Endothelial cell of umbilical vein (primary cell): ENCODE data around the gene FBL. TPM values are rescaled to one million over a fixed set of nuclear protein-coding genes. Genes with fewer than 3 reads are reported as not detected.

Experiments used
- BruUV-seq: library from RNA; stranded (reverse); fragments of 400-500 nt; replicated peaks from 2 replicates; lab custom pipeline; 2021; lab: Mats Ljungman, UMichigan
- CTCF ChIA-PET: fragments of 300-600, 350-600 bp; sonication (Branson Sonifier 250); formaldehyde crosslinking; loops from one replicate; lab custom pipeline; 2021; ENCODE audit warnings: antibody characterized with exemption, inconsistent platforms; lab: Charles Lee
- POLR2A ChIA-PET: fragments of 300-600, 350-600 bp; sonication (Branson Sonifier 250); formaldehyde crosslinking; loops from one replicate; lab custom pipeline; 2021; ENCODE audit warnings: antibody characterized with exemption, inconsistent platforms; lab: Charles Lee
- DNase-seq: peaks from one replicate; pipeline ENCODE4 v3.0.0-alpha.2; 2011; ENCODE audit warnings: low read depth, low spot score
- FAIRE-seq: peaks from 2 replicates; lab custom pipeline; 2011; peaks lifted over from hg19 to GRCh38; lab: Jason Lieb, UNC
- H2AFZ ChIP-seq: 2 replicates; pipeline ENCODE4 v1.6.0; 2012; ENCODE audit warnings: low read depth, low read length, control low read depth, inconsistent platforms
- H3K27ac ChIP-seq: 2 replicates; pipeline ENCODE4 v1.5.1; 2011; ENCODE audit warnings: low read depth, mild to moderate bottlenecking, control low read depth, low read length, moderate library complexity; ENCODE audit not compliant: insufficient read depth
- H3K27me3 ChIP-seq, 2 experiments: 2 replicates each; pipeline versions ENCODE4 v1.6.0 to v1.6.1; 2011; ENCODE audit warnings: low read length in 2 of 2, mixed read lengths in 1 of 2; ENCODE audit not compliant: control insufficient read depth in 2 of 2, insufficient read depth in 2 of 2
- H3K36me3 ChIP-seq, 2 experiments: 2 replicates in 1 of 2; 3 replicates in 1 of 2; pipeline ENCODE4 v1.5.1; 2011; ENCODE audit warnings: low read length in 2 of 2, mild to moderate bottlenecking in 1 of 2, moderate library complexity in 1 of 2; ENCODE audit not compliant: control insufficient read depth in 2 of 2, insufficient read depth in 2 of 2; ENCODE audit errors: extremely low read depth in 1 of 2
- H3K4me1 ChIP-seq: 3 replicates; pipeline ENCODE4 v1.5.1; 2011; ENCODE audit warnings: mild to moderate bottlenecking, low read length; ENCODE audit not compliant: control insufficient read depth, insufficient read depth; ENCODE audit errors: extremely low read depth
- H3K4me2 ChIP-seq: 2 replicates; pipeline ENCODE4 v1.6.1; 2011; ENCODE audit warnings: low read length, control low read depth, mixed read lengths; ENCODE audit not compliant: insufficient read depth
- H3K4me3 ChIP-seq, 3 experiments: fragments of 200-600 bp in 1 of 3; sonication (generic), shearing (Covaris generic) in 1 of 3; replicated peaks in 1 of 3; 2 replicates each; pipeline ENCODE4 v1.5.1; 2011 to 2016; ENCODE audit warnings: control low read depth in 3 of 3, low read length in 3 of 3, mild to moderate bottlenecking in 2 of 3, inconsistent platforms in 1 of 3, low read depth in 1 of 3, moderate library complexity in 1 of 3; ENCODE audit not compliant: insufficient read depth in 1 of 3
- H3K79me2 ChIP-seq: 2 replicates; pipeline ENCODE4 v1.6.0; 2012; ENCODE audit warnings: low read length, inconsistent platforms; ENCODE audit not compliant: control insufficient read depth, insufficient read depth
- H3K9ac ChIP-seq: replicated peaks from 2 replicates; pipeline ENCODE3; 2011; ENCODE audit warnings: low read length, control low read depth; ENCODE audit not compliant: insufficient read depth; ENCODE audit errors: extremely low read depth
- H3K9me1 ChIP-seq: replicated peaks from 3 replicates; pipeline ENCODE4 v1.6.0; 2011; ENCODE audit warnings: mild to moderate bottlenecking, low read length; ENCODE audit not compliant: control insufficient read depth, insufficient read depth; ENCODE audit errors: extremely low read depth
- H3K9me3 ChIP-seq: replicated peaks from 2 replicates; pipeline ENCODE4 v1.5.1; 2012; ENCODE audit warnings: low read length, inconsistent platforms; ENCODE audit not compliant: control insufficient read depth, insufficient read depth
- H4K20me1 ChIP-seq: replicated peaks from 2 replicates; pipeline ENCODE3; 2011; ENCODE audit warnings: mild to moderate bottlenecking, low read length; ENCODE audit not compliant: control insufficient read depth, insufficient read depth; ENCODE audit errors: extremely low read depth
- GATA2 ChIP-seq: IDR thresholded peaks from 2 replicates; pipeline ENCODE4 v1.7.0; 2011; ENCODE audit warnings: low read depth, mild to moderate bottlenecking, moderate library complexity, mixed read lengths, low read length; ENCODE audit not compliant: insufficient read length, insufficient read depth
- JUN ChIP-seq: IDR thresholded peaks from 2 replicates; pipeline ENCODE4 v1.6.1; 2011; ENCODE audit warnings: borderline replicate concordance, low read depth; ENCODE audit not compliant: insufficient read length, insufficient read depth
- POLR2A ChIP-seq: IDR thresholded peaks from 2 replicates; pipeline ENCODE4 v1.6.1; 2012; ENCODE audit warnings: low read depth, mild to moderate bottlenecking, control low read depth, low read length
- POLR2AphosphoS5 ChIP-seq: IDR thresholded peaks from 2 replicates; pipeline ENCODE4 v1.6.1; 2012; ENCODE audit warnings: low read depth, mild to moderate bottlenecking, control low read depth, low read length, moderate library complexity; ENCODE audit not compliant: insufficient read depth
- dilution Hi-C: fragments of 300-500 bp; cut with MboI; formaldehyde crosslinking; loops from one replicate; pipeline ENCODE4 v1.15.0; 2019; ENCODE audit warnings: low sequenced_read_pairs; ENCODE audit not compliant: extremely low pct_ligation_motif_present
- intact Hi-C: fragments of 100-400 bp; cut with micrococcal nuclease; formaldehyde crosslinking; loops from one replicate; pipeline ENCODE4 v1.10.0; 2022
- polyA plus RNA-seq, 4 experiments: library from polyadenylated mRNA; depleted of rRNA in 3 of 4; stranded (reverse) in 3 of 4; unstranded in 1 of 4; fragments of >200 nt; gene quantifications; 2 replicates each; pipeline versions ENCODE4 v1.2.1 to v1.2.3, GENCODE V29; 2011 to 2012; ENCODE audit warnings: missing spikeins in 1 of 4
- total RNA-seq: library from RNA; stranded (reverse); gene quantifications from 2 replicates; pipeline ENCODE4 v1.2.3, GENCODE V29; 2021
- TF ChIP-seq, protein P1 (sequence below), 2 donors: IDR thresholded peaks; 1 replicate in 1 of 2; 2 replicates in 1 of 2; pipeline ENCODE4 v1.5.1; 2011; ENCODE audit warnings: low read length in 2 of 2, mild to moderate bottlenecking in 2 of 2, moderate library complexity in 2 of 2, control low read depth in 1 of 2, inconsistent platforms in 1 of 2, low read depth in 1 of 2; ENCODE audit not compliant: insufficient read depth in 1 of 2; ENCODE audit errors: extremely low read depth in 1 of 2

Gene FBL
- total and polyA plus RNA-seq, 2 donors (not counting 3 experiments of a cell fraction or from before 2014, with no cell fraction given), result 271 to 473 TPM

DNA sequence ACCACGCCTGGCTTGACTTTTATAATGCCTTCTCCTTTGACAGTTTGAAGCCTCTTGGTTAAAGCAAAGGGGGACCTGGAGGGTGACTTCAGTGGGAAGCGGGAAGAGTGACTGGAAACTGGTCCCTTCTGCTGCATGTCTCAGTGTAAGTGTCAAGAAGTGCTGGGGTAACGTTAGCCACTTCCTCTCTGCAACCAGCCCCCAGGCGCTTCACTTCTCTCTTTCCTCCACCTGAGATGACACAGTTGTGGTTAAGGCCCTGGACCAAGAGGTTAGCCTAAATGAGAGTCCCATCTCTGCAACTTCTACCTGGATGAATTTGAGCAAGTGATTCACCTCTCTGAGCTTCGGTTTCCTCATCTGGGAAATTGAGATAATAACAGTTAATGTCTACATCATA is 51.2 kb downstream of the FBL start:
- H3K9ac ChIP-seq, result no peak overlapping the region
- CTCF ChIA-PET, result no interaction called here
- FAIRE-seq, result no peak

More for the DNA sequence above, 51.2 kb downstream of the FBL start:
- no peaks in the 10 kb centered on the region for H3K4me1 ChIP-seq
- intact Hi-C loops (no loop called here), dilution Hi-C loops (no loop called here)
- no peak overlapping the region for H3K4me2 ChIP-seq
- TF ChIP-seq JUN (no peak), POLR2AphosphoS5 (no peak), GATA2 (no peak), POLR2A (no peak)
- TF ChIP-seq, protein P1, sequence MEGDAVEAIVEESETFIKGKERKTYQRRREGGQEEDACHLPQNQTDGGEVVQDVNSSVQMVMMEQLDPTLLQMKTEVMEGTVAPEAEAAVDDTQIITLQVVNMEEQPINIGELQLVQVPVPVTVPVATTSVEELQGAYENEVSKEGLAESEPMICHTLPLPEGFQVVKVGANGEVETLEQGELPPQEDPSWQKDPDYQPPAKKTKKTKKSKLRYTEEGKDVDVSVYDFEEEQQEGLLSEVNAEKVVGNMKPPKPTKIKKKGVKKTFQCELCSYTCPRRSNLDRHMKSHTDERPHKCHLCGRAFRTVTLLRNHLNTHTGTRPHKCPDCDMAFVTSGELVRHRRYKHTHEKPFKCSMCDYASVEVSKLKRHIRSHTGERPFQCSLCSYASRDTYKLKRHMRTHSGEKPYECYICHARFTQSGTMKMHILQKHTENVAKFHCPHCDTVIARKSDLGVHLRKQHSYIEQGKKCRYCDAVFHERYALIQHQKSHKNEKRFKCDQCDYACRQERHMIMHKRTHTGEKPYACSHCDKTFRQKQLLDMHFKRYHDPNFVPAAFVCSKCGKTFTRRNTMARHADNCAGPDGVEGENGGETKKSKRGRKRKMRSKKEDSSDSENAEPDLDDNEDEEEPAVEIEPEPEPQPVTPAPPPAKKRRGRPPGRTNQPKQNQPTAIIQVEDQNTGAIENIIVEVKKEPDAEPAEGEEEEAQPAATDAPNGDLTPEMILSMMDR (IDR thresholded peaks at IDR 0.05; ENCODE audit: extremely low read depth in 1 of 2, insufficient read depth in 1 of 2, low read depth in 1 of 2, low read length in 2 of 2), result no peak
- peaks cover 3 to 13% of the 10 kb centered on the region in 2 experiments for H3K27me3 ChIP-seq
- no TSS peak for BruUV-seq
- H3K79me2 ChIP-seq, result no peaks in the 10 kb centered on the region
- H3K9me1 ChIP-seq, result no peaks in the 10 kb centered on the region
- H3K36me3 ChIP-seq, result no peaks in the 10 kb centered on the region
- POLR2A ChIA-PET, result no interaction called here
- H4K20me1 ChIP-seq, result no peaks in the 10 kb centered on the region
- H3K4me3 ChIP-seq, result no peak overlapping the region
- no peak for DNase-seq
- no peaks in the 10 kb centered on the region for H3K9me3 ChIP-seq
- H2AFZ ChIP-seq, result no peak overlapping the region
- H3K27ac ChIP-seq, result no peak overlapping the region
